GM12878 (cell line): ENCODE measurements around the gene GLO1. TPM values are rescaled to one million over a fixed set of nuclear protein-coding genes. Genes with fewer than 3 reads are reported as not detected.

Source experiments
- ATAC-seq: fragments of 200-7000 bp; cut with Tn5 transposase; 3 replicates; pipeline ENCODE4 v1.9.1; 2020; ENCODE audit warnings: mild to moderate bottlenecking, moderate library complexity
- BruUV-seq: library from RNA; stranded (reverse); fragments of 400-500 nt; replicated peaks from 2 replicates; lab custom pipeline; 2021; lab: Mats Ljungman, UMichigan
- CTCF ChIA-PET: fragments of 300-600 bp; sonication (Branson Sonifier 250); formaldehyde crosslinking; extraction: SDS; loops from one replicate; lab custom pipeline; 2021; ENCODE audit warnings: inconsistent platforms; lab: Yijun Ruan, JAX
- POLR2A ChIA-PET: fragments of 350-600 bp; formaldehyde crosslinking; extraction: SDS; loops from one replicate; lab custom pipeline; 2021; ENCODE audit warnings: inconsistent platforms; lab: Charles Lee
- RAD21 ChIA-PET: fragments of 300-600 bp; sonication (Branson Sonifier 250); formaldehyde crosslinking; loops from one replicate; lab custom pipeline; 2023; ENCODE audit warnings: antibody characterized with exemption; ENCODE audit not compliant: unreplicated experiment; lab: Charles Lee
- SMC1A ChIA-PET: fragments of 300-600 bp; sonication (Branson Sonifier 250); formaldehyde crosslinking; loops from one replicate; lab custom pipeline; 2023; ENCODE audit not compliant: unreplicated experiment, uncharacterized antibody; lab: Charles Lee
- DNase-seq: peaks from one replicate; pipeline ENCODE4 v3.0.0-alpha.2; 2011; ENCODE audit warnings: low read depth, low spot score
- FAIRE-seq: peaks from 3 replicates; lab custom pipeline; 2011; peaks lifted over from hg19 to GRCh38; lab: Jason Lieb, UNC
- H2AFZ ChIP-seq: 2 replicates; pipeline ENCODE4 v1.6.0; 2011; ENCODE audit warnings: low read depth, low read length, control low read depth; ENCODE audit not compliant: control insufficient read depth
- H3K27ac ChIP-seq: 2 replicates; pipeline ENCODE4 v1.5.1; 2011; ENCODE audit warnings: control low read depth; ENCODE audit not compliant: control insufficient read depth, insufficient read depth
- H3K27me3 ChIP-seq, 2 experiments: replicated peaks in 1 of 2; 2 replicates each; pipeline versions ENCODE4 v1.6.0 to v1.6.1; 2011; ENCODE audit warnings: low read length in 1 of 2; ENCODE audit not compliant: control insufficient read depth in 2 of 2, insufficient read depth in 2 of 2
- H3K36me3 ChIP-seq, 2 experiments: 2 replicates each; pipeline ENCODE4 v1.5.1; 2011; ENCODE audit warnings: low read length in 1 of 2; ENCODE audit not compliant: control insufficient read depth in 2 of 2, insufficient read depth in 2 of 2
- H3K4me1 ChIP-seq: 2 replicates; pipeline ENCODE4 v1.6.1; 2011; ENCODE audit warnings: mild to moderate bottlenecking, low read length, moderate library complexity, mixed read lengths; ENCODE audit not compliant: control insufficient read depth, insufficient read depth
- H3K4me2 ChIP-seq: 2 replicates; pipeline ENCODE4 v1.6.0; 2011; ENCODE audit warnings: control low read depth; ENCODE audit not compliant: control insufficient read depth, insufficient read depth
- H3K4me3 ChIP-seq: fragments of 200-600 bp; sonication (generic); 2 replicates; pipeline ENCODE4 v1.5.1; 2016
- H3K79me2 ChIP-seq: 2 replicates; pipeline ENCODE4 v1.6.0; 2011; ENCODE audit warnings: low read length; ENCODE audit not compliant: control insufficient read depth, insufficient read depth
- H3K9ac ChIP-seq: 2 replicates; pipeline ENCODE4 v1.8.0; 2011; ENCODE audit warnings: low read length, control low read depth, mixed read lengths; ENCODE audit not compliant: control insufficient read depth, insufficient read depth
- H3K9me3 ChIP-seq: replicated peaks from 3 replicates; pipeline ENCODE4 v1.5.1; 2011; ENCODE audit warnings: mild to moderate bottlenecking, low read length; ENCODE audit not compliant: control insufficient read depth, insufficient read depth
- H4K20me1 ChIP-seq: 2 replicates; pipeline ENCODE4 v1.6.0; 2011; ENCODE audit not compliant: control insufficient read depth, insufficient read depth
- BCL11A ChIP-seq: IDR thresholded peaks from 2 replicates; pipeline ENCODE4 v1.6.1; 2011; ENCODE audit warnings: low read depth, low read length
- EP300 ChIP-seq, 2 experiments: fragments of 150-350 bp in 1 of 2; IDR thresholded peaks; 2 replicates each; pipeline ENCODE4 v1.6.1; 2011 to 2012; ENCODE audit warnings: low read depth in 2 of 2, low read length in 2 of 2, borderline replicate concordance in 1 of 2, improper control_type of control experiment in 1 of 2, inconsistent platforms in 1 of 2; ENCODE audit not compliant: control insufficient read depth in 1 of 2
- NFIC ChIP-seq: IDR thresholded peaks from 2 replicates; pipeline ENCODE4 v1.6.1; 2012; ENCODE audit warnings: low read depth, mild to moderate bottlenecking, inconsistent platforms, low read length, moderate library complexity
- POLR2AphosphoS5 ChIP-seq: IDR thresholded peaks from 2 replicates; pipeline ENCODE4 v1.6.1; 2011; ENCODE audit warnings: mild to moderate bottlenecking, low read length, inconsistent platforms
- RUNX3 ChIP-seq: IDR thresholded peaks from 2 replicates; pipeline ENCODE4 v1.6.1; 2012; ENCODE audit warnings: low read length, inconsistent platforms
- SPI1 ChIP-seq: IDR thresholded peaks from 2 replicates; pipeline ENCODE4 v1.6.1; 2011; ENCODE audit warnings: low read depth, mild to moderate bottlenecking, low read length, moderate library complexity, borderline replicate concordance; ENCODE audit not compliant: insufficient read depth
- ZNF217 ChIP-seq: fragments of 450-650 bp; IDR thresholded peaks from 2 replicates; pipeline ENCODE4 v1.6.1; 2017; ENCODE audit warnings: antibody characterized with exemption, mild to moderate bottlenecking
- WGBS: methylation state at CpG from one replicate; pipeline ENCODE4 v1.1.6; 2016; ENCODE audit warnings: low lambda C conversion rate; ENCODE audit not compliant: insufficient replicate concordance, insufficient coverage; ENCODE audit errors: missing lambda C conversion rate; 5-methylcytosine and 5-hydroxymethylcytosine counted together
- in situ Hi-C: fragments of 300-500 bp; cut with MboI; formaldehyde crosslinking; loops from 9 replicates; pipeline ENCODE4 v1.14.3; 2018; ENCODE audit warnings: mixed read lengths
- intact Hi-C: fragments of 100-400 bp; cut with micrococcal nuclease; formaldehyde crosslinking; loops from one replicate; pipeline ENCODE4 v1.14.2; 2022; ENCODE audit not compliant: unreplicated experiment
- polyA plus RNA-seq, 11 experiments: library from polyadenylated mRNA; depleted of rRNA in 4 of 11; unstranded in 6 of 11; stranded (reverse) in 5 of 11; fragments of >200 nt; fragmentation: Nextera tagmentation in 4 of 11; fragmentation: Illumina TruSeq in 1 of 11; extraction: Ambion mirVana in 4 of 11; extraction: Trizol in 1 of 11; gene quantifications; 1 replicate in 1 of 11; 2 replicates in 10 of 11; pipeline versions ENCODE4 v1.2.1 to v1.2.3, GENCODE V29; 2011 to 2016; ENCODE audit warnings: inconsistent platforms in 2 of 11, missing spikeins in 2 of 11, low read depth in 1 of 11
- total RNA-seq, 4 experiments: library from RNA; depleted of rRNA in 3 of 4; stranded (reverse); fragments of >200 nt in 3 of 4; fragmentation: Illumina TruSeq in 1 of 4; extraction: Trizol in 1 of 4; gene quantifications; 2 replicates each; pipeline versions ENCODE4 v1.2.1 to v1.2.3, GENCODE V29; 2013 to 2021
- TF ChIP-seq, protein P1 (sequence below): IDR thresholded peaks from 2 replicates; pipeline ENCODE4 v1.6.1; 2011; ENCODE audit warnings: low read depth, mild to moderate bottlenecking, low read length, moderate library complexity, borderline replicate concordance; ENCODE audit errors: extremely low read depth

The GLO1 gene
- total and polyA plus RNA-seq, 10 of the 15 experiments (the other 5 are each of a cell fraction or from before 2014, with no cell fraction given): 105 to 227 (median 150) TPM

DNA sequence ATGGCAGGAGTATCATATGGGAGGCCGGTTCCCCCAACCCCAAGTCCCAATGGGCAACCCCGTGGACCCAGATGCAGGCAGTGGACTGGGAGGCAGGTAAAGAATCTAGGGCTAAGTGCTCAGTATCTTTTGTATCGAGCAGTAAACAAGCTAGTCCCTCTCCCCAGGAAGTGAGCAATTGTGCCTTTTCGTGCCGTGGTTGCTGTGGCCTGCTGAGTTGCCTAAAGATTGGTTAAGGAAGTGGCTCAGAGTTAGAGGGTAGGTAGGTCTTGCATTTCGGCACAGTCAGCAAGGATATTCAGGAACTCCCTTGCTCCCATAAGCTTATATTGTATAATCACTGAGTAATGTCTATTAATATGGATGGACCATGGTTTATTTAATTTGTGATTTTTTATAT is 10.9 kb upstream of the GLO1 start:
- SMC1A ChIA-PET: interaction anchor here (0.7 to 1.3 kb wide), 4 partner anchors 8 to 60 kb away, joined by 3 to 5 read pairs (median 4); partner anchors contain the start of gene GLO1
- peak; percentile 13 for FAIRE-seq

DNA sequence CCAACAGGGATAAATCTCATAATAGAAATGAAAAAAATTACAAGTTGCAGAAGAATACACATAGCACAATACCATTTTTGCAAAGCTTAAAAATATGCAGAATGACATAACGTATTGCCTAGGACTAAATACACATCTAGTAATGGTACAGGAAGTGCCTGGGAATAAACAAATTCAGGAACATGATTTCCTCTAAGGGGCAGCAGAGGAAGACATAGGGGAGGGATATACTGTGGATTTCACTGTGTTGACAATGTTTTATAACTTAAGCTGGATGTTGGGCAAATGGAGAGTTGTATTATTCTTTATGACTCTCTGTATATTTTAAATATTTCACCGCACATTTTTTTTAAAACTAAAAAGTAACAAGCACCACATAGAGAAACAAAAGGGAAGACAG is 5.6 kb upstream of the GLO1 start:
- no TSS peak for BruUV-seq

More for the DNA sequence above, 10.9 kb upstream of the GLO1 start:
- Histone ChIP-seq H2AFZ (peak overlapping the region; percentile 37), H3K9ac (no peak overlapping the region), H3K27ac (no peak overlapping the region), H3K4me2 (0 out of 2 replicates have a peak overlapping the region, but pooled peaks have one; percentile 9), H4K20me1 (no peaks in the 10 kb centered on the region), H3K9me3 (peaks cover 2% of the 10 kb centered on the region; the same call in 1 of the 3 replicates), H3K79me2 (no peaks in the 10 kb centered on the region), H3K4me1 (peaks cover 21% of the 10 kb centered on the region), H3K36me3 (no peaks in the 10 kb centered on the region), H3K4me3 (no peak overlapping the region), H3K27me3 (no peaks in the 10 kb centered on the region; a peak in 1 of 4 replicates)
- intact Hi-C loops: loop anchor here (1.0 kb wide), 1 partner anchor 10 kb away; no protein-coding TSS in a partner anchor
- in situ Hi-C loops: no loop called here
- 39% methylated on average over 6 of the region's 6 CpGs for WGBS
- CTCF ChIA-PET: interaction anchor here (1.1 to 1.8 kb wide), 3 partner anchors 20 to 91 kb away, joined by 3 to 5 read pairs (median 4); no protein-coding TSS in a partner anchor
- ATAC-seq: peak; percentile 68
- DNase-seq: no peak
- TF ChIP-seq RUNX3 (peak; percentile 87), SPI1 (peak; percentile 47; the same call in 1 of the 2 replicates), BCL11A (0 out of 2 replicates have a peak, but pooled peaks have one; percentile 24), EP300 (IDR thresholded peaks at IDR 0.05; ENCODE audit: borderline replicate concordance in 1 of 2, control insufficient read depth in 1 of 2, low read depth in 2 of 2, low read length in 2 of 2) (no peak), NFIC (0 out of 2 replicates have a peak, but pooled peaks have one; percentile 26), POLR2AphosphoS5 (no peak)
- no TSS peak for BruUV-seq
- RAD21 ChIA-PET: no interaction called here
- POLR2A ChIA-PET: interaction anchor here (1.1 kb wide), 1 partner anchor 11 kb away, joined by 4 read pairs; the partner anchor contains the start of gene GLO1

More for the DNA sequence above, 5.6 kb upstream of the GLO1 start:
- Histone ChIP-seq H3K9me3 (peaks cover 2% of the 10 kb centered on the region; the same call in 1 of the 3 replicates), H3K27ac (no peak overlapping the region), H3K9ac (no peak overlapping the region), H2AFZ (no peak overlapping the region), H3K79me2 (no peaks in the 10 kb centered on the region), H3K4me1 (peaks cover 6% of the 10 kb centered on the region), H4K20me1 (no peaks in the 10 kb centered on the region), H3K4me3 (no peak overlapping the region), H3K36me3 (no peaks in the 10 kb centered on the region), H3K4me2 (no peak overlapping the region)
- CTCF ChIA-PET: no interaction called here
- WGBS: 47% methylated on average over 2 of the region's 2 CpGs
- SMC1A ChIA-PET: no interaction called here
- DNase-seq (no peak), FAIRE-seq (no peak), ATAC-seq (no peak)
- POLR2A ChIA-PET: no interaction called here
- intact Hi-C loops (no loop called here), in situ Hi-C loops (no loop called here)
- RAD21 ChIA-PET: no interaction called here
- TF ChIP-seq, protein P1, sequence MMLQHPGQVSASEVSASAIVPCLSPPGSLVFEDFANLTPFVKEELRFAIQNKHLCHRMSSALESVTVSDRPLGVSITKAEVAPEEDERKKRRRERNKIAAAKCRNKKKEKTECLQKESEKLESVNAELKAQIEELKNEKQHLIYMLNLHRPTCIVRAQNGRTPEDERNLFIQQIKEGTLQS: no peak
- no peak for TF ChIP-seq ZNF217
- TF ChIP-seq, all 136 proteins: peak for 0
- H3K27me3 ChIP-seq: no peaks in the 10 kb centered on the region
